GM12878 (cell line): ENCODE data around the gene HOGA1.

Source experiments
- POLR2A ChIP-seq: IDR thresholded peaks from 2 replicates; pipeline ENCODE4 v1.6.1; 2011; ENCODE audit warnings: low read depth, mild to moderate bottlenecking, low read length
- POU2F2 ChIP-seq: IDR thresholded peaks from 3 replicates; pipeline ENCODE4 v1.6.1; 2011; ENCODE audit warnings: low read depth, mild to moderate bottlenecking, low read length, borderline replicate concordance
- RCOR1 ChIP-seq: conservative IDR thresholded peaks from 2 replicates; pipeline ENCODE4 v1.6.1; 2012; ENCODE audit warnings: low read depth, low read length, improper control_type of control experiment
- SIN3A ChIP-seq: IDR thresholded peaks from 2 replicates; pipeline ENCODE4 v1.6.1; 2012; ENCODE audit warnings: low read depth, low read length, improper control_type of control experiment
- YBX1 ChIP-seq: fragments of 450-650 bp; IDR thresholded peaks from 2 replicates; pipeline ENCODE4 v1.6.1; 2016; ENCODE audit warnings: antibody characterized with exemption
- YY1 ChIP-seq: IDR thresholded peaks from 2 replicates; pipeline ENCODE4 v1.6.1; 2011; ENCODE audit warnings: low read depth, mild to moderate bottlenecking, low read length
- ZNF592 ChIP-seq: fragments of 450-650 bp; IDR thresholded peaks from 2 replicates; pipeline ENCODE4 v1.6.1; 2017; ENCODE audit warnings: mild to moderate bottlenecking, moderate library complexity

- no peak for TF ChIP-seq SIN3A
- TF ChIP-seq RCOR1, result no peak
- no peak for TF ChIP-seq YY1
- no peak for TF ChIP-seq POU2F2
- no peak for TF ChIP-seq ZNF592
- TF ChIP-seq YBX1, result no peak
- no peak for TF ChIP-seq POLR2A
Observed at GRCh38 chr10:97571622-97572021, 12.6 kb upstream of the HOGA1 start.
